ENCODE data around the gene GTSF1L. TPM values are rescaled to one million over a fixed set of nuclear protein-coding genes. Genes with fewer than 3 reads are reported as not detected.

Gene GTSF1L
- total RNA-seq, 4 donors from 2014 or later, result not detected

- H3K36me3 ChIP-seq, result no peaks in the 10 kb centered on the region
- TF ChIP-seq CTCF (IDR thresholded peaks at IDR 0.05) (no peak), POLR2A (IDR thresholded peaks at IDR 0.05) (no peak)
- intact Hi-C loops (cut with DNase I), result no loop called here
These were observed 4.7 kb upstream of the GTSF1L start for GRCh38 chr20:43731469-43731868.

GRCh38 chr20:43728686-43729255, 2.0 kb upstream of the GTSF1L start:
- no peaks in the 10 kb centered on the region for H3K4me1 ChIP-seq
- intact Hi-C loops (cut with DNase I), result no loop called here
- DNase-seq, result no peak
- H3K4me3 ChIP-seq (replicated peaks in 1 of 3), result no peak overlapping the region
- H3K36me3 ChIP-seq, result no peaks in the 10 kb centered on the region
- no peaks in the 10 kb centered on the region for H3K27me3 ChIP-seq
- no peak overlapping the region for H3K27ac ChIP-seq
- TF ChIP-seq CTCF (IDR thresholded peaks at IDR 0.05) (no peak), POLR2A (IDR thresholded peaks at IDR 0.05) (no peak)
- WGBS, 2 donors, result 76 to 87% methylated on average over 7 of the region's 7 CpGs
- no peaks in the 10 kb centered on the region for H3K9me3 ChIP-seq

More at GRCh38 chr20:43731469-43731868, 4.7 kb upstream of the GTSF1L start:
- no peak for DNase-seq
- Histone ChIP-seq H3K9me3 (no peaks in the 10 kb centered on the region), H3K4me1 (no peaks in the 10 kb centered on the region), H3K27me3 (no peaks in the 10 kb centered on the region), H3K27ac (no peak overlapping the region), H3K4me3 (replicated peaks in 1 of 3) (no peak overlapping the region)
- WGBS, 2 donors, result 57 to 85% methylated on average over 1 to 6 of the region's 7 CpGs

GRCh38 chr20:43727980-43728590, 1.3 kb upstream of the GTSF1L start:
- Histone ChIP-seq H3K9me3 (no peaks in the 10 kb centered on the region), H3K27me3 (no peaks in the 10 kb centered on the region), H3K36me3 (no peaks in the 10 kb centered on the region), H3K4me3 (replicated peaks in 1 of 3) (no peak overlapping the region), H3K27ac (no peak overlapping the region), H3K4me1 (no peaks in the 10 kb centered on the region)
- 81 to 83% methylated on average over 1 of the region's 1 CpG for WGBS, 2 donors
- no peak for TF ChIP-seq POLR2A (IDR thresholded peaks at IDR 0.05)
- TF ChIP-seq CTCF (IDR thresholded peaks at IDR 0.05), result no peak
- no peak for DNase-seq
- intact Hi-C loops (cut with DNase I), result no loop called here

- DNase-seq, result no peak
- Histone ChIP-seq H3K36me3 (no peaks in the 10 kb centered on the region), H3K27me3 (no peaks in the 10 kb centered on the region), H3K9me3 (no peaks in the 10 kb centered on the region), H3K27ac (no peak overlapping the region), H3K4me3 (replicated peaks in 1 of 3) (no peak overlapping the region), H3K4me1 (no peaks in the 10 kb centered on the region)
- no peak for TF ChIP-seq POLR2A (IDR thresholded peaks at IDR 0.05)
- no peak for TF ChIP-seq CTCF (IDR thresholded peaks at IDR 0.05)
- intact Hi-C loops (cut with DNase I), result no loop called here
- WGBS, 2 donors, result 82 to 90% methylated on average over 10 of the region's 10 CpGs
These were observed 469 bp downstream of the GTSF1L start for GRCh38 chr20:43726333-43726732.

- H3K36me3 ChIP-seq, result no peaks in the 10 kb centered on the region
- H3K4me3 ChIP-seq (replicated peaks in 1 of 3), result no peak overlapping the region
- H3K4me1 ChIP-seq, result no peaks in the 10 kb centered on the region
- DNase-seq, result no peak
- WGBS, 2 donors, result 91% methylated on average over 2 of the region's 2 CpGs
- TF ChIP-seq POLR2A (IDR thresholded peaks at IDR 0.05), result no peak
- no peak for TF ChIP-seq CTCF (IDR thresholded peaks at IDR 0.05)
- no peaks in the 10 kb centered on the region for H3K9me3 ChIP-seq
- intact Hi-C loops (cut with DNase I), result no loop called here
- H3K27me3 ChIP-seq, result no peaks in the 10 kb centered on the region
- no peak overlapping the region for H3K27ac ChIP-seq
These were observed 1.1 kb downstream of the GTSF1L start for GRCh38 chr20:43725666-43726065.

Data from thyroid gland (tissue), 4 donors.